ENCODE data around the gene C1GALT1.

Gene C1GALT1

GRCh38 chr7:7219216-7219615, 36.9 kb downstream of the C1GALT1 start:
- Histone ChIP-seq H3K9me3 (no peaks in the 10 kb centered on the region), H3K27ac (peak overlapping the region; percentile 51), H3K36me3 (peaks cover 18% of the 10 kb centered on the region), H3K27me3 (no peaks in the 10 kb centered on the region), H3K4me3 (ENCODE audit: low read depth in 1 of 2, low read length in 1 of 2) (no peak overlapping the region), H3K4me1 (ENCODE audit: control insufficient read depth in 1 of 2, insufficient read depth in 1 of 2, low read depth in 1 of 2, low read length in 1 of 2) (peaks cover 8 to 18% of the 10 kb centered on the region in 2 experiments)
- TF ChIP-seq, protein P1, sequence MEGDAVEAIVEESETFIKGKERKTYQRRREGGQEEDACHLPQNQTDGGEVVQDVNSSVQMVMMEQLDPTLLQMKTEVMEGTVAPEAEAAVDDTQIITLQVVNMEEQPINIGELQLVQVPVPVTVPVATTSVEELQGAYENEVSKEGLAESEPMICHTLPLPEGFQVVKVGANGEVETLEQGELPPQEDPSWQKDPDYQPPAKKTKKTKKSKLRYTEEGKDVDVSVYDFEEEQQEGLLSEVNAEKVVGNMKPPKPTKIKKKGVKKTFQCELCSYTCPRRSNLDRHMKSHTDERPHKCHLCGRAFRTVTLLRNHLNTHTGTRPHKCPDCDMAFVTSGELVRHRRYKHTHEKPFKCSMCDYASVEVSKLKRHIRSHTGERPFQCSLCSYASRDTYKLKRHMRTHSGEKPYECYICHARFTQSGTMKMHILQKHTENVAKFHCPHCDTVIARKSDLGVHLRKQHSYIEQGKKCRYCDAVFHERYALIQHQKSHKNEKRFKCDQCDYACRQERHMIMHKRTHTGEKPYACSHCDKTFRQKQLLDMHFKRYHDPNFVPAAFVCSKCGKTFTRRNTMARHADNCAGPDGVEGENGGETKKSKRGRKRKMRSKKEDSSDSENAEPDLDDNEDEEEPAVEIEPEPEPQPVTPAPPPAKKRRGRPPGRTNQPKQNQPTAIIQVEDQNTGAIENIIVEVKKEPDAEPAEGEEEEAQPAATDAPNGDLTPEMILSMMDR (IDR thresholded peaks at IDR 0.05) = no peak

GRCh38 chr7:7220821-7221220, 38.5 kb downstream of the C1GALT1 start:
- Histone ChIP-seq H3K9me3 (no peaks in the 10 kb centered on the region), H3K36me3 (peaks cover 15% of the 10 kb centered on the region), H3K4me1 (ENCODE audit: control insufficient read depth in 1 of 2, insufficient read depth in 1 of 2, low read depth in 1 of 2, low read length in 1 of 2) (peaks cover 8 to 18% of the 10 kb centered on the region in 2 experiments), H3K4me3 (ENCODE audit: low read depth in 1 of 2, low read length in 1 of 2) (no peak overlapping the region), H3K27me3 (no peaks in the 10 kb centered on the region), H3K27ac (no peak overlapping the region)
- TF ChIP-seq, protein P1 (IDR thresholded peaks at IDR 0.05) = no peak

DNA sequence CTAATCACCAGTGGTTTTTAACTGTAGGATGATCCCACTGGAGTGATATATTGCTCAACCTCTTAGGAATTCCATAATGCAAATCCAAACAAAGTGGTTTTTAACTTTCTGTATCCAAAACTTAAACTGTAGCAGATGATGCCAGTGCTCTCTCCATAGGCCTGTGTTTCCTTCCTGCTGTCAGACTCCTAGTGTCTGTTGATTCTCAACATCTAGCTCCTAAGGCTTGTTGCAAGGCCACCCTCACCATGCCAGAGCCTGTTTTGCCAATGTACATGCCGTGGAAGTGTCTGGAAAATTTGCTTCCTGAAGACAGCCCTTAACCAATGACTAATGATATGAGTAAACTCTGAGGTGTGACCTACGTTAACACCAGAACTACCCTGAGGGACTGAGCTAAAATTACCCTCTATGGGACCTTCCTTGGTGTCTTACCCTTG, 39.3 kb downstream of the C1GALT1 start:
- Histone ChIP-seq H3K36me3 (peaks cover 7% of the 10 kb centered on the region), H3K27me3 (no peaks in the 10 kb centered on the region), H3K9me3 (no peaks in the 10 kb centered on the region), H3K27ac (no peak overlapping the region), H3K4me1 (ENCODE audit: control insufficient read depth in 1 of 2, insufficient read depth in 1 of 2, low read depth in 1 of 2, low read length in 1 of 2) (peaks cover 8 to 18% of the 10 kb centered on the region in 2 experiments), H3K4me3 (ENCODE audit: low read depth in 1 of 2, low read length in 1 of 2) (no peak overlapping the region)
- TF ChIP-seq, protein P1 (IDR thresholded peaks at IDR 0.05) = no peak

GRCh38 chr7:7223250-7223649, 40.9 kb downstream of the C1GALT1 start:
- Histone ChIP-seq H3K27ac (no peak overlapping the region), H3K9me3 (no peaks in the 10 kb centered on the region), H3K4me3 (ENCODE audit: low read depth in 1 of 2, low read length in 1 of 2) (no peak overlapping the region), H3K36me3 (no peaks in the 10 kb centered on the region), H3K4me1 (ENCODE audit: control insufficient read depth in 1 of 2, insufficient read depth in 1 of 2, low read depth in 1 of 2, low read length in 1 of 2) (peaks cover 8 to 15% of the 10 kb centered on the region in 2 experiments), H3K27me3 (no peaks in the 10 kb centered on the region)
- TF ChIP-seq, protein P1 (IDR thresholded peaks at IDR 0.05) = no peak

- Histone ChIP-seq H3K27me3 (no peaks in the 10 kb centered on the region), H3K36me3 (no peaks in the 10 kb centered on the region), H3K9me3 (no peaks in the 10 kb centered on the region), H3K4me3 (ENCODE audit: low read depth in 1 of 2, low read length in 1 of 2) (no peak overlapping the region), H3K4me1 (ENCODE audit: control insufficient read depth in 1 of 2, insufficient read depth in 1 of 2, low read depth in 1 of 2, low read length in 1 of 2) (no peaks in the 10 kb centered on the region), H3K27ac (no peak overlapping the region)
- TF ChIP-seq, protein P1 (IDR thresholded peaks at IDR 0.05) = no peak
Measured at GRCh38 chr7:7226407-7226806, 44.1 kb downstream of the C1GALT1 start.

DNA sequence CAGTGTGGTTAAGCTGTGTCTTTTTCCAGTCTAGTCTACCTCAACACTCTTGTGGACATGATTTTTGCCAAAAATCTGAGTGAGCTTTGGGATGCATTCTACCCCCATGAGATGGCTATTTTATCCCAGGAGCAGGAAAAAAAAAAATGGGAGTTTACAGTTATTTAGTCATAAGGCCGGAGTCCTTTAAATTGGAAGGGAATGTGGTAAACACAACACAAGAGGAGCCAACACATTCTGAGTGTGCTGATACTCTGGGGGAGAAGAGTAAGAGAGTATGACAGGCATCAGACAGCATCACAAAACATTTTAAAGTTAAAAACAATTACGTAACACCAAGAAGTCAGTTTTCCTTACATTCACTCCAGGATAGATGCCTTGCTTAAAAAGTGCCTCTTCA, 46.1 kb downstream of the C1GALT1 start:
- TF ChIP-seq, protein P1 (IDR thresholded peaks at IDR 0.05) = no peak
- no peaks in the 10 kb centered on the region for H3K36me3 ChIP-seq
- H3K27ac ChIP-seq = peak overlapping the region; percentile 4
- no peaks in the 10 kb centered on the region for H3K9me3 ChIP-seq
- no peaks in the 10 kb centered on the region for H3K27me3 ChIP-seq
- no peaks in the 10 kb centered on the region for H3K4me1 ChIP-seq (ENCODE audit: control insufficient read depth in 1 of 2, insufficient read depth in 1 of 2, low read depth in 1 of 2, low read length in 1 of 2)
- no peak overlapping the region for H3K4me3 ChIP-seq (ENCODE audit: low read depth in 1 of 2, low read length in 1 of 2)

Data from neutrophil (primary cell).